Esophagus muscularis mucosa (tissue), 4 donors: ENCODE results near the gene MS4A6A. TPM values are rescaled to one million over a fixed set of nuclear protein-coding genes. Genes with fewer than 3 reads are reported as not detected.

ENCODE experiments used
- DNase-seq: peaks from one replicate; pipeline ENCODE4 v3.0.0-alpha.2; 2017; ENCODE audit errors: extremely low spot score
- H3K27ac ChIP-seq, 4 donors: fragments of 200-600 bp; sonication (generic); replicated peaks in 1 of 4; 1 replicate in 3 of 4; 2 replicates in 1 of 4; pipeline ENCODE4 v1.5.1; 2016 to 2019; ENCODE audit warnings: mild to moderate bottlenecking in 1 of 4
- H3K27me3 ChIP-seq, 4 donors: fragments of 200-600 bp; sonication (generic); one replicate each; pipeline versions ENCODE4 v1.5.1 to v1.6.0; 2016 to 2019
- H3K36me3 ChIP-seq, 4 donors: fragments of 200-600 bp; sonication (generic); one replicate each; pipeline ENCODE4 v1.5.1; 2016 to 2019
- H3K4me1 ChIP-seq, 4 donors: fragments of 200-600 bp; sonication (generic); one replicate each; pipeline ENCODE4 v1.5.1; 2016 to 2019
- H3K4me3 ChIP-seq, 4 donors: fragments of 200-600 bp; sonication (generic); 1 replicate in 2 of 4; 2 replicates in 2 of 4; pipeline ENCODE4 v1.5.1; 2016 to 2019; ENCODE audit warnings: mild to moderate bottlenecking in 4 of 4, moderate library complexity in 1 of 4
- H3K9me3 ChIP-seq, 4 donors: fragments of 200-600 bp; sonication (generic); 1 replicate in 3 of 4; 2 replicates in 1 of 4; pipeline ENCODE4 v1.5.1; 2016 to 2019
- EP300 ChIP-seq: sonication (generic); formaldehyde crosslinking; IDR thresholded peaks from one replicate; pipeline ENCODE4 v1.6.1; 2017; ENCODE audit warnings: antibody characterized with exemption
- POLR2A ChIP-seq: fragments of 450-650 bp; IDR thresholded peaks from one replicate; pipeline ENCODE4 v1.6.1; 2017; ENCODE audit warnings: antibody characterized with exemption, moderate library complexity, mild to moderate bottlenecking, low read depth
- POLR2AphosphoS5 ChIP-seq, 2 donors: sonication (generic); formaldehyde crosslinking; IDR thresholded peaks; one replicate each; pipeline ENCODE4 v1.6.1; 2017; ENCODE audit warnings: antibody characterized with exemption in 2 of 2
- WGBS: methylation state at CpG from one replicate; pipeline ENCODE4 v1.1.5; 2018; 5-methylcytosine and 5-hydroxymethylcytosine counted together
- intact Hi-C: fragments of 100-400 bp; cut with DNase I; formaldehyde crosslinking; loops from one replicate; pipeline ENCODE4 v1.15.1; 2023
- total RNA-seq, 4 donors: library from RNA; depleted of rRNA; stranded (reverse); fragments of >200 nt; gene quantifications; one replicate each; pipeline versions ENCODE4 v1.1.0 to v1.2.1, GENCODE V29; 2016
- TF ChIP-seq, protein P1 (sequence below), 3 experiments: fragments of 200-600 bp in 2 of 3; fragments of 450-650 bp in 1 of 3; sonication (generic) in 2 of 3; IDR thresholded peaks; one replicate each; pipeline ENCODE4 v1.5.1; 2017 to 2019; ENCODE audit warnings: antibody characterized with exemption in 3 of 3, mild to moderate bottlenecking in 2 of 3, moderate library complexity in 1 of 3

MS4A6A gene
- total RNA-seq, 4 donors from 2014 or later: 47.4 to 143 (median 58.3) TPM

DNA sequence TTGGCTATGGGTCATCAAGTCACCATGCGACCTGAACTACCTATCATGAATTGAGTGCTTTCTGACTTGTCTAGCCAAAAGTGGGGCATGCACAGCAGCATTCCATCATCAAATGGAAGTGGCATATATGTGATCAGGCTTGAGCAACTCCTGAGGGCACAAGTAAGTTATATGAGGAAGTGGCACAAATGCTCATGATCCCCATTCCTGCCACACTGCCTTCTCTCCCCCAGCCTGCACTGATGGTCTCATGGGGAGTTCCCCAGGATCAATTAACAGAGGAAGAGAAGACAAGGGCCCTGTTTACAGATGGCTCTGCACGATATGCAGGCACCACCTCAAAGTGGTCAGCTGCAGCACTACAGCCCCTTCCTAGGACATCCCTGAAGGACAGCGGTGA lies 38.3 kb upstream of the MS4A6A start:
- no peak for DNase-seq

DNA sequence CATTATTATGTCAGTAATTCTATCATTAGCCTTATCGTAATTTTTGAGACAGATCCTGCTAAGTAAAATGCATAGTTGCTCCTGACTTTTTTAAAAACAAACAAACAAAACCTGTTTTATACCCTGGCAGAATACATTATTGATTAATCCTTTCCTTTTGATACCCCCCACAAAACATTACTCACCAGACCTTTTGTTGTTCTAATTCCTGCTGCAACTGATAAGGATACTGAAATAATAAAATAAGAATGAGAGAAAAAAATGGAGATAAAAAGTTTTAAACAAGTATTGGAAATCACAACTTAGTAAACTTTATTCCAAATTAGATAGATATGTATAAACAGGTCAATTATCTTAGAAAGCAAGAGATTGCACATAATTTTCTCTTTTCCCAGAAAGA lies 31.5 kb upstream of the MS4A6A start:
- TF ChIP-seq, protein P1, sequence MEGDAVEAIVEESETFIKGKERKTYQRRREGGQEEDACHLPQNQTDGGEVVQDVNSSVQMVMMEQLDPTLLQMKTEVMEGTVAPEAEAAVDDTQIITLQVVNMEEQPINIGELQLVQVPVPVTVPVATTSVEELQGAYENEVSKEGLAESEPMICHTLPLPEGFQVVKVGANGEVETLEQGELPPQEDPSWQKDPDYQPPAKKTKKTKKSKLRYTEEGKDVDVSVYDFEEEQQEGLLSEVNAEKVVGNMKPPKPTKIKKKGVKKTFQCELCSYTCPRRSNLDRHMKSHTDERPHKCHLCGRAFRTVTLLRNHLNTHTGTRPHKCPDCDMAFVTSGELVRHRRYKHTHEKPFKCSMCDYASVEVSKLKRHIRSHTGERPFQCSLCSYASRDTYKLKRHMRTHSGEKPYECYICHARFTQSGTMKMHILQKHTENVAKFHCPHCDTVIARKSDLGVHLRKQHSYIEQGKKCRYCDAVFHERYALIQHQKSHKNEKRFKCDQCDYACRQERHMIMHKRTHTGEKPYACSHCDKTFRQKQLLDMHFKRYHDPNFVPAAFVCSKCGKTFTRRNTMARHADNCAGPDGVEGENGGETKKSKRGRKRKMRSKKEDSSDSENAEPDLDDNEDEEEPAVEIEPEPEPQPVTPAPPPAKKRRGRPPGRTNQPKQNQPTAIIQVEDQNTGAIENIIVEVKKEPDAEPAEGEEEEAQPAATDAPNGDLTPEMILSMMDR (IDR thresholded peaks at IDR 0.05): no peak
- TF ChIP-seq POLR2AphosphoS5 (IDR thresholded peaks at IDR 0.05) (no peak), EP300 (no peak), POLR2A (no peak)
- H3K4me3 ChIP-seq: no peak overlapping the region
- 94% methylated on average over 1 of the region's 1 CpG for WGBS

More for the DNA sequence above, 38.3 kb upstream of the MS4A6A start:
- intact Hi-C loops: no loop called here
- TF ChIP-seq POLR2AphosphoS5 (IDR thresholded peaks at IDR 0.05) (no peak), POLR2A (no peak), EP300 (no peak)
- TF ChIP-seq, protein P1 (IDR thresholded peaks at IDR 0.05): no peak
- 90% methylated on average over 3 of the region's 3 CpGs for WGBS
- Histone ChIP-seq H3K9me3 (no peaks in the 10 kb centered on the region), H3K27me3 (no peaks in the 10 kb centered on the region), H3K27ac (no peak overlapping the region), H3K36me3 (no peaks in the 10 kb centered on the region), H3K4me3 (no peak overlapping the region), H3K4me1 (no peaks in the 10 kb centered on the region)

DNA sequence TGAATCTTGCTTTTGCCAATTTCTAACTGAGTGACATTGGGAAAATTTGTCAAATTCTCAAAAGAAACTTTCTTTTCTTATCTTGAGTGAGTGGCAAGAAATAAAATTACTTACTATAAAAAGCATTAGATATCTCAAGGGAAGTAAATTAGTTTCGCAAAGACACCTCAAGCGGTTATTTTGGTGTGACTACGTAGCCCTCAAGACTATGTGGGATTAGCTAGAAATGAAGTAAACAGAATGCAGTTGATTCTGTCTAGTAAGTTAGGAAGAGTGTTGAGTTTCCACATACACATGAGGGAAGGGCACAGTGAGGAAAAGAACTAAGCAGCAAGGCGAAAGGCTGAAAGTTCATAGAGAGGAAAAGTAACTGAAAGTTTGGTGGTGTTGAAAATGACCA lies 28.3 kb upstream of the MS4A6A start:
- TF ChIP-seq, protein P1 (IDR thresholded peaks at IDR 0.05): no peak
- TF ChIP-seq EP300 (no peak), POLR2AphosphoS5 (IDR thresholded peaks at IDR 0.05) (no peak)
- H3K36me3 ChIP-seq: no peaks in the 10 kb centered on the region
- 94% methylated on average over 4 of the region's 4 CpGs for WGBS
- no peaks in the 10 kb centered on the region for H3K9me3 ChIP-seq
- no peaks in the 10 kb centered on the region for H3K27me3 ChIP-seq
- intact Hi-C loops: no loop called here
- DNase-seq: no peak
- H3K27ac ChIP-seq: no peak overlapping the region
- H3K4me3 ChIP-seq: no peak overlapping the region
- no peaks in the 10 kb centered on the region for H3K4me1 ChIP-seq

More for the DNA sequence above, 31.5 kb upstream of the MS4A6A start:
- no peaks in the 10 kb centered on the region for H3K9me3 ChIP-seq
- H3K27ac ChIP-seq: no peak overlapping the region
- no peaks in the 10 kb centered on the region for H3K27me3 ChIP-seq
- no peak for DNase-seq
- intact Hi-C loops: no loop called here
- H3K36me3 ChIP-seq: no peaks in the 10 kb centered on the region
- no peaks in the 10 kb centered on the region for H3K4me1 ChIP-seq

DNA sequence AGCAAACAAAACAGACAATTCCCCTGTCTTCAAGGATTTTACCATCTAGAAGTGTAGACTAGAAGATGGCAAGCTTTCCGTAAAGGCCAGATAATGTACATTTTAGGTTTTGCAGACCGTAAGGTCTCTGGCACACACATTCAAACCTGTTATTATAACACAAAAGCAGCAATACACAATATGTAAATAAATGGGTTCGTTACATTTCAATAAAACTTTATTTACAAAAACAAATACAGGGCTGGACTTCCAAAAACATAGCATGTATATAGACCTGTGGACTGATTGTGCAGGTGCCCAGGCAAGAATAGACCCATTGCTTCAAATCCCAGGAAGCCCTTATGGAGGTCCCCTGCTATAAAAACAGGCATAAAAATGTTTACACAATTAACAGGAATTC lies 27.1 kb upstream of the MS4A6A start:
- H3K36me3 ChIP-seq: no peaks in the 10 kb centered on the region
- no peak overlapping the region for H3K27ac ChIP-seq
- intact Hi-C loops: no loop called here
- no peaks in the 10 kb centered on the region for H3K9me3 ChIP-seq
- no peak for DNase-seq
- H3K27me3 ChIP-seq: no peaks in the 10 kb centered on the region
- H3K4me1 ChIP-seq: no peaks in the 10 kb centered on the region
- WGBS: 88% methylated on average over 3 of the region's 3 CpGs
- TF ChIP-seq POLR2AphosphoS5 (IDR thresholded peaks at IDR 0.05) (no peak), EP300 (no peak), POLR2A (no peak)
- TF ChIP-seq, protein P1 (IDR thresholded peaks at IDR 0.05): no peak
- no peak overlapping the region for H3K4me3 ChIP-seq

DNA sequence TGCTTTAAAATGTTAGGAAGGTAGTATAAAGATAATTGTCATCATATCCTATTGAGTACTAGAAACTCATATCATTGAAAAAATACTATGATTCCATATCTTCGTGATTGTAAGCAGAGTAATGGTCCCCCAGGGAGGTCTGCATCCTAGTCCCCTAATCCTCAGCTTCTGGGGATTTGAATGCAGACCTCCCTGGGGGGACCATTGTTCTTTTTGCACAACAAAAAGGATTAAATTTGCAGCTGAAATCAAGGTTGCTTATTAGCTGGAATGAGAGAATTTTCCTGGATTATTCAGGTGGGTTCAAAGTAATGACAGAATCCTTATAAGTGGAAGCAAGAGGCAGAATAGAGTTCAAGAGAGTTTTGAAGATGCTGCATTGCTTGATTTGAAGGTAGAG lies 26.1 kb upstream of the MS4A6A start:
- Histone ChIP-seq H3K9me3 (no peaks in the 10 kb centered on the region), H3K27me3 (no peaks in the 10 kb centered on the region), H3K27ac (no peak overlapping the region), H3K4me3 (no peak overlapping the region), H3K4me1 (no peaks in the 10 kb centered on the region), H3K36me3 (no peaks in the 10 kb centered on the region)
- TF ChIP-seq EP300 (no peak), POLR2AphosphoS5 (IDR thresholded peaks at IDR 0.05) (no peak), POLR2A (no peak)
- TF ChIP-seq, protein P1 (IDR thresholded peaks at IDR 0.05): no peak
- DNase-seq: no peak
- intact Hi-C loops: no loop called here
- WGBS: 31% methylated on average over 1 of the region's 1 CpG
